PC-3 (cell line): Measurements from ENCODE around the gene TRMT2A.

Experiments used
- EZH2 ChIP-seq: fragments of 300-600 bp; sonication (generic); IDR thresholded peaks from one replicate; pipeline ENCODE4 v1.6.1; 2017; ENCODE audit warnings: antibody characterized with exemption, mild to moderate bottlenecking, low read length; ENCODE audit not compliant: unreplicated experiment
- TF ChIP-seq, protein P1 (sequence below): fragments of 300-600 bp; sonication (generic); conservative IDR thresholded peaks from 2 replicates; pipeline ENCODE4 v1.5.1; 2017; ENCODE audit warnings: antibody characterized with exemption, low read depth, mild to moderate bottlenecking, low read length

DNA sequence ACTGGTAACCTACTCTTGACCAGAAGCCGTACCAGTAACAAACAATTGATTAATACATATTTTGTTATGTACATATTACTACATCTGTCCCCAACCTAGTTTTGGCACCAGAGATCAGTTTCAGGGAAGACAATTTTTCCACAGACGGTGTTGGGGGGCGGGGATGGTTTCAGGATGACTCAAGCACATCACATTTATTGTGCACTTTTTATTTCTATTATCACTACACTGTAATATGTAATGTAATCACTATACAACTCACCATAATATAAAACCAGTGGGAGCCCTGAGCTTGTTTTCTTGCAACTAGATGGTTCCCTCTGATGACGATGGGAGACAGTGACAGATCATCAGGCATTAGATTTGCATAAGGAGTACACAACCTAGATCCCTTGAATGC, 21.5 kb downstream of the TRMT2A start:
- TF ChIP-seq, protein P1, sequence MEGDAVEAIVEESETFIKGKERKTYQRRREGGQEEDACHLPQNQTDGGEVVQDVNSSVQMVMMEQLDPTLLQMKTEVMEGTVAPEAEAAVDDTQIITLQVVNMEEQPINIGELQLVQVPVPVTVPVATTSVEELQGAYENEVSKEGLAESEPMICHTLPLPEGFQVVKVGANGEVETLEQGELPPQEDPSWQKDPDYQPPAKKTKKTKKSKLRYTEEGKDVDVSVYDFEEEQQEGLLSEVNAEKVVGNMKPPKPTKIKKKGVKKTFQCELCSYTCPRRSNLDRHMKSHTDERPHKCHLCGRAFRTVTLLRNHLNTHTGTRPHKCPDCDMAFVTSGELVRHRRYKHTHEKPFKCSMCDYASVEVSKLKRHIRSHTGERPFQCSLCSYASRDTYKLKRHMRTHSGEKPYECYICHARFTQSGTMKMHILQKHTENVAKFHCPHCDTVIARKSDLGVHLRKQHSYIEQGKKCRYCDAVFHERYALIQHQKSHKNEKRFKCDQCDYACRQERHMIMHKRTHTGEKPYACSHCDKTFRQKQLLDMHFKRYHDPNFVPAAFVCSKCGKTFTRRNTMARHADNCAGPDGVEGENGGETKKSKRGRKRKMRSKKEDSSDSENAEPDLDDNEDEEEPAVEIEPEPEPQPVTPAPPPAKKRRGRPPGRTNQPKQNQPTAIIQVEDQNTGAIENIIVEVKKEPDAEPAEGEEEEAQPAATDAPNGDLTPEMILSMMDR, result no peak
- TF ChIP-seq EZH2, result no peak
